Measurements from ENCODE around the gene AXIN1. TPM values are rescaled to one million over a fixed set of nuclear protein-coding genes. Genes with fewer than 3 reads are reported as not detected.
"Not testable (repeated sequence)": the region's sequence is repeated elsewhere in the genome, so short reads cannot be mapped to it uniquely, and the experiment has no call there.

The AXIN1 gene
- polyA plus RNA-seq, 1 experiment = 3.5 TPM

GRCh38 chr16:345772-346171 is 6.8 kb downstream of the AXIN1 start:
- H3K4me3 ChIP-seq (ENCODE audit: low read depth, low read length) = no peak overlapping the region
- POLR2A ChIA-PET = interaction anchor here (0.5 to 0.6 kb wide), 2 partner anchors 9 to 106 kb away, joined by 3 to 5 read pairs; no protein-coding TSS in a partner anchor
- CTCF ChIA-PET = interaction anchor here (1.1 to 1.5 kb wide), 2 partner anchors 16 to 249 kb away, joined by 3 to 6 read pairs; no protein-coding TSS in a partner anchor
- no peaks in the 10 kb centered on the region for H3K27me3 ChIP-seq (ENCODE audit: control insufficient read depth, insufficient read depth, low read length)
- H3K9me3 ChIP-seq (ENCODE audit: control insufficient read depth, insufficient read depth, low read length) = no peaks in the 10 kb centered on the region; the same call in 1 of the 2 replicates
- DNase-seq (ENCODE audit: low read depth, low spot score) = no peak
- H3K27ac ChIP-seq (ENCODE audit: low read depth, low read length) = no peak overlapping the region
- no peak for TF ChIP-seq CTCF (IDR thresholded peaks at IDR 0.05; ENCODE audit: low read depth, low read length)

- no peak for TF ChIP-seq CTCF (IDR thresholded peaks at IDR 0.05; ENCODE audit: low read depth, low read length)
- POLR2A ChIA-PET = no interaction called here
- CTCF ChIA-PET = interaction anchor here (0.6 to 0.8 kb wide), 2 partner anchors 161 to 1622 kb away, joined by 3 to 4 read pairs; partner anchors contain the start of gene RPS2
- no peak for DNase-seq (ENCODE audit: low read depth, low spot score)
- H3K27ac ChIP-seq (ENCODE audit: low read depth, low read length) = no peak overlapping the region
- H3K27me3 ChIP-seq (ENCODE audit: control insufficient read depth, insufficient read depth, low read length) = no peaks in the 10 kb centered on the region
- no peak overlapping the region for H3K4me3 ChIP-seq (ENCODE audit: low read depth, low read length)
- H3K9me3 ChIP-seq (ENCODE audit: control insufficient read depth, insufficient read depth, low read length) = no peaks in the 10 kb centered on the region; the same call in 1 of the 2 replicates
Observed at GRCh38 chr16:342455-343213, 9.9 kb downstream of the AXIN1 start.

- POLR2A ChIA-PET; H3K9me3 ChIP-seq (ENCODE audit: control insufficient read depth, insufficient read depth, low read length); H3K4me3 ChIP-seq (ENCODE audit: low read depth, low read length); H3K27me3 ChIP-seq (ENCODE audit: control insufficient read depth, insufficient read depth, low read length); H3K27ac ChIP-seq (ENCODE audit: low read depth, low read length); DNase-seq (ENCODE audit: low read depth, low spot score): not testable (repeated sequence)
- CTCF ChIA-PET = interaction anchor here (0.6 to 0.8 kb wide), 2 partner anchors 160 to 1623 kb away, joined by 3 to 4 read pairs; partner anchors contain the start of gene RPS2
Observed at GRCh38 chr16:341974-342336, 10.6 kb downstream of the AXIN1 start.

GRCh38 chr16:341095-341973 is 11.2 kb downstream of the AXIN1 start:
- CTCF ChIA-PET = interaction anchor here (0.8 kb wide), 1 partner anchor 160 kb away, joined by 3 read pairs; no protein-coding TSS in a partner anchor
- H3K9me3 ChIP-seq (ENCODE audit: control insufficient read depth, insufficient read depth, low read length); H3K4me3 ChIP-seq (ENCODE audit: low read depth, low read length); POLR2A ChIA-PET; DNase-seq (ENCODE audit: low read depth, low spot score); H3K27me3 ChIP-seq (ENCODE audit: control insufficient read depth, insufficient read depth, low read length); H3K27ac ChIP-seq (ENCODE audit: low read depth, low read length): not testable (repeated sequence)

GRCh38 chr16:340370-341091 is 12.0 kb downstream of the AXIN1 start:
- no peak for TF ChIP-seq CTCF (IDR thresholded peaks at IDR 0.05; ENCODE audit: low read depth, low read length)
- Histone ChIP-seq H3K9me3 (ENCODE audit: control insufficient read depth, insufficient read depth, low read length) (no peaks in the 10 kb centered on the region; the same call in 1 of the 2 replicates), H3K27me3 (ENCODE audit: control insufficient read depth, insufficient read depth, low read length) (no peaks in the 10 kb centered on the region), H3K27ac (ENCODE audit: low read depth, low read length) (no peak overlapping the region), H3K4me3 (ENCODE audit: low read depth, low read length) (no peak overlapping the region)
- ChIA-PET POLR2A (no interaction called here), CTCF (no interaction called here)
- DNase-seq (ENCODE audit: low read depth, low spot score) = no peak
